GM18870 (cell line): ENCODE measurements around the gene KLHL36.
"Not testable (repeated sequence)": the region's sequence is repeated elsewhere in the genome, so short reads cannot be mapped to it uniquely, and the experiment has no call there.

Experiments used
- ATAC-seq: cut with Tn5 transposase; IDR thresholded peaks from one replicate; pipeline ENCODE4 v1.9.1; 2021; ENCODE audit warnings: moderate library complexity; ENCODE audit not compliant: unreplicated experiment

The KLHL36 gene

GRCh38 chr16:84690088-84690819, 41.9 kb downstream of the KLHL36 start:
- no peak for ATAC-seq

GRCh38 chr16:84692451-84693214, 44.3 kb downstream of the KLHL36 start:
- ATAC-seq = no peak

- not testable (repeated sequence) for ATAC-seq
These were observed 45.6 kb downstream of the KLHL36 start for GRCh38 chr16:84693869-84694268.

GRCh38 chr16:84694980-84695379, 46.7 kb downstream of the KLHL36 start:
- ATAC-seq = no peak

- ATAC-seq = peak; percentile 7
These were observed 50.9 kb downstream of the KLHL36 start for GRCh38 chr16:84699147-84699711.

- ATAC-seq = peak; percentile 44
These were observed 51.6 kb downstream of the KLHL36 start, which contains the start of gene USP10 for GRCh38 chr16:84699712-84700445. TSS of gene USP10 (plus strand) at chr16:84700000. CDS start at chr16:84700091, 91 bp downstream.

- ATAC-seq = peak; percentile 25
These were observed 52.4 kb downstream of the KLHL36 start for GRCh38 chr16:84700446-84701300.

GRCh38 chr16:84703681-84704080, 55.4 kb downstream of the KLHL36 start:
- ATAC-seq = no peak

- no peak for ATAC-seq
These were observed 55.9 kb downstream of the KLHL36 start for GRCh38 chr16:84704253-84704652.

- ATAC-seq = no peak
These were observed 58.5 kb downstream of the KLHL36 start for GRCh38 chr16:84706856-84707255.

GRCh38 chr16:84709609-84710008, 61.3 kb downstream of the KLHL36 start:
- ATAC-seq = no peak

GRCh38 chr16:84710686-84711085, 62.4 kb downstream of the KLHL36 start:
- ATAC-seq = no peak
